Lung (tissue), 12 donors: Measurements from ENCODE around the gene SEMA3A. TPM values are rescaled to one million over a fixed set of nuclear protein-coding genes. Genes with fewer than 3 reads are reported as not detected.

Source experiments
- ATAC-seq: fragments of 200-7000 bp; cut with Tn5 transposase; one replicate; pipeline ENCODE4 v1.9.1; 2020; ENCODE audit warnings: moderate number of reproducible peaks; ENCODE audit not compliant: insufficient read depth, low FRiP score
- DNase-seq, 3 donors: peaks; one replicate each; pipeline ENCODE4 v3.0.0-alpha.2; 2013 to 2017
- H3K27ac ChIP-seq, 2 donors: one replicate each; pipeline ENCODE4 v1.5.1; 2013; ENCODE audit warnings: mild to moderate bottlenecking in 2 of 2, moderate library complexity in 2 of 2, control low read depth in 1 of 2, inconsistent platforms in 1 of 2, low read depth in 1 of 2, low read length in 1 of 2
- H3K27me3 ChIP-seq, 3 donors: one replicate each; pipeline ENCODE4 v1.5.1; 2013; ENCODE audit warnings: low read length in 2 of 3; ENCODE audit not compliant: control insufficient read depth in 3 of 3, insufficient read depth in 3 of 3
- H3K36me3 ChIP-seq, 4 donors: one replicate each; pipeline ENCODE4 v1.5.1; 2013; ENCODE audit warnings: low read length in 4 of 4, mild to moderate bottlenecking in 1 of 4, moderate library complexity in 1 of 4; ENCODE audit not compliant: control insufficient read depth in 4 of 4, insufficient read depth in 4 of 4
- H3K4me1 ChIP-seq, 5 donors: one replicate each; pipeline ENCODE4 v1.5.1; 2013; ENCODE audit warnings: low read length in 5 of 5, mild to moderate bottlenecking in 2 of 5, moderate library complexity in 1 of 5; ENCODE audit not compliant: control insufficient read depth in 5 of 5, insufficient read depth in 5 of 5
- H3K4me3 ChIP-seq: one replicate; pipeline ENCODE4 v1.5.1; 2013; ENCODE audit warnings: mild to moderate bottlenecking, control low read depth, moderate library complexity
- H3K9ac ChIP-seq, 2 donors: one replicate each; pipeline ENCODE4 v1.5.1; 2013; ENCODE audit warnings: low read length in 2 of 2, control low read depth in 1 of 2; ENCODE audit not compliant: insufficient read depth in 1 of 2
- H3K9me3 ChIP-seq, 4 donors: one replicate each; pipeline ENCODE4 v1.5.1; 2013; ENCODE audit warnings: low read length in 3 of 4, mild to moderate bottlenecking in 1 of 4, moderate library complexity in 1 of 4; ENCODE audit not compliant: control insufficient read depth in 4 of 4, insufficient read depth in 3 of 4
- WGBS, 2 donors: extraction: QIAGEN DNeasy Blood & Tissue Kit; methylation state at CpG; one replicate each; pipeline ENCODE4 v1.1.7; 2013; 5-methylcytosine and 5-hydroxymethylcytosine counted together
- polyA plus RNA-seq, 2 donors: library from polyadenylated mRNA; stranded (reverse); fragments of 200-250 nt; gene quantifications; one replicate each; pipeline ENCODE4 v1.2.1, GENCODE V29; 2013
- total RNA-seq, 2 donors: library from RNA; depleted of rRNA in 1 of 2; stranded (reverse); fragments of >200 nt in 1 of 2; gene quantifications; one replicate each; pipeline ENCODE4 v1.2.1, GENCODE V29; 2014 to 2021
- TF ChIP-seq, protein P1 (sequence below): IDR thresholded peaks from 2 replicates; pipeline ENCODE4 v1.5.1; 2012; ENCODE audit warnings: mild to moderate bottlenecking; ENCODE audit errors: control extremely low read depth, extremely low read depth
- donor health status: control.
- donor health status: control.
- donor health status: Bipolar disorder and iron deficiency.
- donor health status: healthy.
- donor health status: DM: yes; HTN: yes; CAD: no.

Gene SEMA3A
- total and polyA plus RNA-seq, 4 donors: 0.79 to 21.4 (median 5.5) TPM

DNA sequence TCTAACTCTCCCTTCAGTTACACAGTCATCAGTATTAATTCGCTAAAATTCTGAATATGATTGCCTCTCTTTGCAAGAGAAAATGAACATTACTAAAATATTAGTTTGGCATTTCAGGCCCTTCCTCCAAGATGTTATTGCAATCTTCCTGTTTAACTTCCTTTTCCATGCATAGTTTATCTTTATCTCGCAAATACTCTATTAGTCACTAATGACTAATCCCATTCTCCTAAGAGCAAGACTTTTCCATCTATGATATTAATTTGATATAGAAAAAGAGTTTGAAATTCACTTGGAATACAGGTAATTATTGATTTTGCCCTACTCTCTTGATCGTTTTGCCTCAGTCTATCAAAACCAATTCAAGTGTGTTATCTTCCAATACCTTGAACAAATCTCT is 41.8 kb upstream of the SEMA3A start:
- Histone ChIP-seq H3K27me3 (no peaks in the 10 kb centered on the region), H3K36me3 (no peaks in the 10 kb centered on the region), H3K4me3 (no peak overlapping the region), H3K4me1 (peaks cover 0 to 6% (median 0%) of the 10 kb centered on the region in 5 donors), H3K9ac (no peak overlapping the region), H3K9me3 (no peaks in the 10 kb centered on the region), H3K27ac (no peak overlapping the region)
- ATAC-seq (no peak), DNase-seq (no peak)
- TF ChIP-seq, protein P1, sequence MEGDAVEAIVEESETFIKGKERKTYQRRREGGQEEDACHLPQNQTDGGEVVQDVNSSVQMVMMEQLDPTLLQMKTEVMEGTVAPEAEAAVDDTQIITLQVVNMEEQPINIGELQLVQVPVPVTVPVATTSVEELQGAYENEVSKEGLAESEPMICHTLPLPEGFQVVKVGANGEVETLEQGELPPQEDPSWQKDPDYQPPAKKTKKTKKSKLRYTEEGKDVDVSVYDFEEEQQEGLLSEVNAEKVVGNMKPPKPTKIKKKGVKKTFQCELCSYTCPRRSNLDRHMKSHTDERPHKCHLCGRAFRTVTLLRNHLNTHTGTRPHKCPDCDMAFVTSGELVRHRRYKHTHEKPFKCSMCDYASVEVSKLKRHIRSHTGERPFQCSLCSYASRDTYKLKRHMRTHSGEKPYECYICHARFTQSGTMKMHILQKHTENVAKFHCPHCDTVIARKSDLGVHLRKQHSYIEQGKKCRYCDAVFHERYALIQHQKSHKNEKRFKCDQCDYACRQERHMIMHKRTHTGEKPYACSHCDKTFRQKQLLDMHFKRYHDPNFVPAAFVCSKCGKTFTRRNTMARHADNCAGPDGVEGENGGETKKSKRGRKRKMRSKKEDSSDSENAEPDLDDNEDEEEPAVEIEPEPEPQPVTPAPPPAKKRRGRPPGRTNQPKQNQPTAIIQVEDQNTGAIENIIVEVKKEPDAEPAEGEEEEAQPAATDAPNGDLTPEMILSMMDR: no peak
- 56 to 57% methylated on average over 3 of the region's 3 CpGs for WGBS, 2 donors

DNA sequence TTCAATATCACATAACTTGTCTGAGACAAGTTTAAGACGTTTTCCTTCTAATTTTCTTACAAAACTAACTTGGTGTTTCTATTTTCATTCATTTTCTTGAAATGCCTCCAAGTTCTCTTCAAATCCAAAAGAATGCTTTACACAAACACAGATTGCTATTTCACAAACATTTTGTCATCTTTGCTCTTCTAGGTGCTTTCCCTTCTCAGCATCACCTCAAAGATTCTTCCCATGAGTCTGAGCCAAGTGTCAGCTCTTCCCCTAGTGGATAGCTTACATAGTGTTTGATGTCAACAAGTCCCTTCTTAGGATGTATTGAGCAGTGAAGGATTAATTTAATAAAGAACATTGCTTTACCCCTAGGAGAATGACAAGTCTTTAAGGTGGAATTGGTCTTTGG is 38.1 kb upstream of the SEMA3A start:
- peak in 2 of 3 donors; percentile 44 to 62 for DNase-seq
- ATAC-seq: no peak

DNA sequence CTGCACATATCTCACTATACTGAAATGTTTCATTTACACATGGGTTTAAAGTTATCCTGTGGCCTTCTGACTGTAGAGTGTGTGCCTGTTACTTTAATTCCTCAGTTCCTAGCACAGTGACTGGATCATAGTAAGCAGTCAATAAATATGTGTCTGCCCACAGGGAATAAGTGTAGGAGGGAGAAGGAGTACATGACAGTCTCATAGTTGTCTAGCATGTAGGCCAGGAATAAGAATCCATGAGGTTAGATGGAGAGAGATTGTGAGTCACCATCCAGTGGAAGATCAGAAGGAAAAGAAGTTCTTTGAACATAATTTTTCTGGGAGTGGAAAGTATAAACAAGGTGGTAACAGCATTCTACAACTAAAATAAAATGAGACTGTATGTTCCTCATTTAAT is 36.6 kb upstream of the SEMA3A start:
- Histone ChIP-seq H3K4me3 (no peak overlapping the region), H3K9ac (no peak overlapping the region), H3K4me1 (peaks cover 0 to 6% (median 0%) of the 10 kb centered on the region in 5 donors), H3K9me3 (no peaks in the 10 kb centered on the region), H3K36me3 (no peaks in the 10 kb centered on the region), H3K27ac (no peak overlapping the region), H3K27me3 (no peaks in the 10 kb centered on the region)
- no peak for DNase-seq
- ATAC-seq: no peak
- TF ChIP-seq, protein P1: no peak

More for the DNA sequence above, 38.1 kb upstream of the SEMA3A start:
- H3K36me3 ChIP-seq: no peaks in the 10 kb centered on the region
- peaks cover 0 to 6% (median 0%) of the 10 kb centered on the region in 5 donors for H3K4me1 ChIP-seq
- no peak overlapping the region for H3K27ac ChIP-seq
- H3K9ac ChIP-seq: no peak overlapping the region
- WGBS, 2 donors: 28 to 52% methylated on average over 1 of the region's 1 CpG
- no peaks in the 10 kb centered on the region for H3K27me3 ChIP-seq
- H3K9me3 ChIP-seq: no peaks in the 10 kb centered on the region
- no peak overlapping the region for H3K4me3 ChIP-seq
- TF ChIP-seq, protein P1: no peak

DNA sequence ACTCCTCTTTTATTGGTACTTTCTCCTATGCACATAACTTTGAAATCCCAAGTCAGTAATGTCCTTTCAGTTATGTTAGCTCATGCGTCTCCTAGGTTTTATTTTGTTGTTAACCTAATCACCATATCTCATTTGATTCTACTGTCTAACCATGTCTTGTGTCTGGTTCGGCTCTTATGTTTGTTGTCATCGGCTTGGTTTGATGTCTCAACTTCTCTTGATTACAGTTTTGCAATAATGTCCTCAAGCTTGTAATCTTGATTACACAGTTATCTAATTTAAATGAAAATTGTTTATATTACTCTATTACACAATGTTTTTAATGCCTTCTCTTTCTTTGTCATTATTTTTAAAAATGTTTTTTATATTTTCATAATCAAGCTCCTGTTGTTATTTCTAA is 35.9 kb upstream of the SEMA3A start:
- H3K27me3 ChIP-seq: no peaks in the 10 kb centered on the region
- H3K4me3 ChIP-seq: no peak overlapping the region
- H3K36me3 ChIP-seq: no peaks in the 10 kb centered on the region
- H3K9ac ChIP-seq: no peak overlapping the region
- H3K9me3 ChIP-seq: no peaks in the 10 kb centered on the region
- WGBS, 2 donors: 62 to 73% methylated on average over 3 of the region's 3 CpGs
- ATAC-seq (no peak), DNase-seq (peak in 2 of 3 donors; percentile 25 to 46)
- no peak overlapping the region for H3K27ac ChIP-seq
- TF ChIP-seq, protein P1: no peak
- peaks cover 0 to 6% (median 0%) of the 10 kb centered on the region in 5 donors for H3K4me1 ChIP-seq
